Fibroblast of skin of left biceps (primary cell): ENCODE data around the gene VNN1.

ENCODE experiments used
- DNase-seq, 2 experiments: peaks; one replicate each; pipeline ENCODE4 v3.0.0-alpha.2; 2013; ENCODE audit warnings: low read depth in 2 of 2

VNN1 gene

DNA sequence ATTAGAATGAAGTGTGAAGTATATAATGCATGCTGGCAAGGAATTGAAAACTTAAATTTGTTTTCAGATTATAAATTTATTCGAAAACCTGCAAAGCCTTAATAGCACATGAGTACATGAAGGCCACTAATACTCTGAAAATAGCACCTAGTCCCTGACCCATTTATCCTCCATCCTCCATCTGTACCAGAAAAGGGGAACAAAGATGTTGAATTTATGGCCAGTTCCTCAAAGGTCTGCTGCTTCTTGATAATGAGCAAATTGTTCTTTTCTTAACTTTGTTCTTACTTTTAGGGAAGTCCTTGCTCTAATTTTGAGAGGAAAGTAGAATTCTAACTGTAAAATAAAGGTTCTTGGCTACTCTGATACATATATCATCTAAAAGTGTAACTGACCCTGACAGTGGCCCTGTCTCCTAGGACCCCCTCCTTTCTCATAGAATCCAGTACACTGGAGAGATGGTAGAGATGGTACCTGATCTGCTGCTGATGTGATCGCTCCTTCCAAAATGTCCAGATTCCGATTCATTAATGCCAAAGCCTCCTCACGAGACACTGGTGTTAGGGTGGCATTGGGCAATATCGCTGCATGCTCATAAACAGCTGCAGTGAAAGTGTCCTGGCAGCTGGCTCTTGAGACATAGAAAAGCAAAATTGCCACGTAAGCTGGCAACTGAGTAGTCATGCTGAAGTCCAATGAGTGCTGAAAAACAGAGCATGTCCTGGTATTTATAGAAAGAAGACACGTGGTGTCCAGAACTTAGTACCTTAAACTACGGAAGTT is at the start of gene VNN1:
Gene VNN1 (minus strand): TSS at position 704 of the 783 bp plus-strand sequence. CDS start 20 bp downstream, at position 684.
- DNase-seq = no peak

DNA sequence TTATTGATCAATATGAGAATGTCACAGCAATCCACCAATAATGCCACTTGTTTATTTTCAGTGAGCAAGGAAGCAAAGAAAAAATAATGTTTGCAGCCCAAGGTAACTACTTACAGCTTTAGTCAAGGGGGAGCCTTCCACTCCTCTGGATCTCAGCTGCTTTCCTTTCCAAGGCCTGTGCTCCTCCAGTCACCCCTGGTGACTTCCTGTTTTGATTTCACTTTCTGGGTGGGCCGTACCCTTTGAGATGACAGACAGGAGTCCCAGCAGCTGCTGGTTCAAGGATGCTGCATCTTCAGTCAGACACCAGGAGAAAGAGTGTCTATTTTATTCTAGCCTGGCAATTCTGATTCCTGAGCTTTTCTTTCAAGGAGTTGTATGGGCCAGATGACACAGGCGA is 49.4 kb upstream of the VNN1 start:
- no peak for DNase-seq

GRCh38 chr6:132760256-132760655 is 46.4 kb upstream of the VNN1 start:
- DNase-seq = no peak

DNA sequence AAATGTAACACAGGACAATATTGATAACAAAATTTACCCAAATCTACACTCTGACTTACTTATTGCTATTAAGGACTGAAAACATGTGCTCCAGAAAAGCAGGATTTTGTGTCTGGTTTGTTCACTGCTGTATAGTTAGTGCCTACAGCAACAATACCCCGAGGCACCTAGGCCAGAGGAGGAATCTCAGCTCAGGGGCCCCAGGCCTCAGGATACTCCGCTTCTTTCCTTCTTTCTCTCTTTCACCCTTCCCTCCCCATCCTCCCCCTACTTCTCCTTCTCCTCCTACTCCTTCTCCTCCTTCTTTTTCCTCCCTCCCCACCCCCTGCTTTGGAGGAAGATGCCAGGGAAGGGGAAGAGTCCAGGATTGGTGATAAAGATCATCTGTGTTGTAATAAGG is 44.8 kb upstream of the VNN1 start:
- DNase-seq = no peak

- DNase-seq = no peak
These were observed 38.4 kb upstream of the VNN1 start for GRCh38 chr6:132752255-132752654.

- DNase-seq = no peak
These were observed 38.0 kb upstream of the VNN1 start for GRCh38 chr6:132751828-132752227.

DNA sequence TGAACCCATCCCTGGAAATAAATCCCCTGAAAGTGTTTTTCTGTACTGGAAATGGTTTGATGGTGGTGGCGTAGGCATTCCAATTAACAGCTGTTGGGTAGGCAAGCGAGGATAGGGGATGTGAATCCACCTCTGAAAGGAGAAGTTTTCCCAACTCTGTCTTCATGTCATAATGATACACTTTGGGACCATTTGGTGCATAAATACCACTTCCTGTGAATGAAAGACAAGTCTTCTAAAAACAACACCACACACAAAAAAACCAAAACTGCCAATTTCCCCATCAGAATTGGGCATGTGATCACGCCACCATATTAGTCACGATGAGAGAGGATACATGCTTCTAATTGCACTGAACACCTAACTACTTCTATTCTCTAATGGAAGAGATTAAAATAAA is 37.5 kb upstream of the VNN1 start:
- no peak for DNase-seq

DNA sequence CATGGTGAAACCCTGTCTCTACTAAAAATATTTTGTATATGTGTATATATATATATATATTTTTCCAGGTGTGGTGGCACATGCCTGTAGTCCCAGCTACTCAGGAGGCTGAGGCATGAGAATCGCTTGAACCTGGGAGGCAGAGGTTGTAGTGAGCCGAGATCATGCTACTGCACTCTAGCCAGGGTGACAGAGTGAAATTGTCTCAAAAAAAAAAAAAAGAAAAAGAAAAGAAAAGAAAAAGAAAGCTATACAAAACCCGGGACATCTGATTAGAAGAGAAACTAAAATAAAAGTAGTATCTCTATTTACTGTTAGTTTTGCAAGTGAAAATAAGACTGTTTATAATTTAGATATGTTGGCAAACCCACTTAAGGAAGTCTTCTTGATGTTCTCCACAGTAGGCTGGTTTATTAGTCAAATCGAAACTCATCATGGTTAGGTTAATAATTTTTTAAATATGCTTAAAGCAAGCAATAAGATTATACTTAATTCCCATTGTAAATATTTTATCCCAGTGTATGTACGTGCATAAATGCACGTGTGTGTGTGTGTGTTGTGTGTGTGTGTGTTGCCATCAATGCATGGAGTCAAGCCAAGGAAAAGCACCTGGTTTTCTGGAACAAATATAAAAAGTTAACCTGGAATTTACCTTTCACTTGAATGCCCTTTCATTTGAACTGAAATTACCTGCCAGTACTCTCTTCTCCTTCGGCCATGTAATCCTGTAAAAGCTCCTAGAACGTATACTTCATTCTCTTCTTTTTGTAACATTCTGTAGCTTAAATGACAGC is 36.8 kb upstream of the VNN1 start:
- DNase-seq = no peak

DNA sequence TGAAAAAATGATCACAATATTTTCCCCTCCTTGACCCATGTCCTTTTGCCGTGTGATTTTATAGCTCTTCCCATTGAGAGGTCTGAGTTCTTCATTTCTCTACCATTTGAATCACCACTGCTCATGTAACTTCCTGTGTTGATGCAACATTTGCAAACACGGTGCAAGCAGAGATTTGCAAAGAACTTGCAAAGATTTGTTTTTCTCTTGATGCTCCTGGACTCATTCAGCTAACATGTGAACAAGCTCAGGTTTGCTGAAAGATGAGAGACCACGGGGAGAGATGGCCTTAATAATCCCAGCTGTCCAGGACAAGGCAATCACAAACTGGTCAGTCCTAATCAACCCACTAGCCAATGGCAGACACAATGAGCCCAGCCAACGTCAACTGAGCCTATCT is 35.3 kb upstream of the VNN1 start:
- peak in 1 of 2 experiments; percentile 9 for DNase-seq

DNA sequence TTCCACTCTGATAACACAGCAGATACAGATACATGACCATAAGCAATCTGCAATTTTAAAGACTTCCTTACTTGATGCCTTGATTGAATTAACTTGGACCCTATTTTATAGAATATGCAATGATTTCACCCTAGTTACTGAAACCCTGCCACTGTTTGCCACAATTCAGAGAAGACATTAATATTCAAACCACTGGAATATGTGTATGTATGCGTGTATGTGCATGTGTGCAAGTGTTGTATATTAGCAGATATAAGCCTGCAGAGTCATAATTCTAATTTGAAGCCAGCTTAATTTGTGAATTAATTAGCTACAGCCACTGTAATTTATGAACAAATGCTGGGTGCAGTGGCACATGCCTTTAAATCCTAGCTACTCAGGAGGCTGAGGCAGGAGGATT is 34.6 kb upstream of the VNN1 start:
- DNase-seq = no peak

DNA sequence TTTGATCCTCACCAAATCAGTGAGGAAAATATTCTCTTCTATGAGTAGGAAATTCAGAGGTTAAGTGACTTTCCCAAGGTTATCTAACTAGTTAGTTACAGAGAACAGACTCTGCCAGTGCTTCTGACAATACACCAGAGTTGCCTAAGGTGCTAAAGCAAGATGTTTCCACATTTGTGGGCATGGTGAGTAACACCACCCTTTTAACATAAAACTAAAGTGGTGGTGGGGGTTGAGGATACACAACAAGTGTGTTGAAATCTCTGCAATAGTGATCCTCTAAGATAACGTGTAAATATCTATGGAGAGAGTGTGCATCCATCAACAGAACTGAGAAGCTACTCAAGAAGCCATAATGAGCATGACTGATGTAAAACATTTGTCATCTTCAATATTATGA is 32.2 kb upstream of the VNN1 start:
- no peak for DNase-seq

GRCh38 chr6:132742495-132742894 is 28.6 kb upstream of the VNN1 start:
- no peak for DNase-seq

DNA sequence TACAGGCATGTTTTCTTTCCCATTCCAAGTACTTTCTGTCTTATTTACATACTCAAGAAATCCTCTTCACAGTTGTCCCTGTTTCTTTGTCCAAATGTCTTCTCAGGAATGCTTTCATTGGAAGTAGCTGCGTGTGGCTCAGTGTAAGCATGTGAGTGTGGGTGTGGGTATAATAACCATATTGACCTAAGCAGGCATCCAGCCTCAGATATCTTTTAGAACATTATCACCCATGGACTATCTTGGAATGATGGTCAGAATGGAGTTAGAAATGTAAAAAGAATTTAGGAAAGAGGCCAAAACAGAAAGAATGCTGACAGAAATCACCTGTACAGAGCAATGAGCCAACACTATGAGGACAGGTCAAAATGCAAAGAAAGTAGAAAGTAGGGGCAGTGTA is 27.4 kb upstream of the VNN1 start:
- no peak for DNase-seq

GRCh38 chr6:132736239-132736638 is 22.4 kb upstream of the VNN1 start:
- DNase-seq = no peak

- DNase-seq = no peak
These were observed 20.9 kb upstream of the VNN1 start for GRCh38 chr6:132734694-132735236.

DNA sequence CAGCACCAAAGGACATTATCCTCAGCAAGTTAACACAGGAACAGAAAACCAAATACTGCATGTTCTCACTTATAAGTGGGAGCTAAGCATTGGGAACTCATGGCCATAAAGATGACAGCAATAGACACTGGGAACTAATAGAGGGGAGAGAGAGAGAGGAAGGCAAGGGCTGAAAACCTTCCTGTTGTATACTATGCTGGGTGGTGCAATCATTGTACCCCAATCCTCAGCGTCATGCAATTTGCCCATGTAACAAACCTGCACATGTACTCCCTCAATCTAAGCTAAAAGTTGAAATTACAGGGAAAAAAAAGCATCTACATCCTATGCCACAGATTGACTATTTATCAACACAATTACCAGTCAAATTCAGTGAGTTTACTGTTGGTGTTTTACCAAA is 20.0 kb upstream of the VNN1 start:
- no peak for DNase-seq

GRCh38 chr6:132733283-132733682 is 19.4 kb upstream of the VNN1 start:
- no peak for DNase-seq

- no peak for DNase-seq
These were observed 17.2 kb upstream of the VNN1 start for GRCh38 chr6:132731086-132731485.

DNA sequence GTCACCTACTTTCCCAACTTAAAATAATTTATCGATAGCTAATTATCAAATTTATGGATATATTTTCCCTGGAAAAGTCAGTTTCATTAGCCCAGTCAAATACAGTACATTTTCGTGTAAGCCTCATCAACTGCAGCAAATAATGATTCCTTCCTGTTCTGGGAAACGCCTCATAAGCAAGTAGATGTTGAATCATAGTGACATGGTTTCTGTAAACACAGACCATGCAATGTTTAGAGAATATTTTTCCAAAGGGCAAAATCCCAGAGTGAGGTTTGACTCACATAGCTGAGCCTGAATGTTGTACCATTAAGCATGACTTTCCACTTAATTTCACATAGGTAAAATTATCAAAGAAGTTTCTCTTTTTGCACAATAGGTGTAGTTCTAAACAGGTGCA is 16.7 kb upstream of the VNN1 start:
- DNase-seq = no peak

- no peak for DNase-seq
These were observed 14.8 kb upstream of the VNN1 start for GRCh38 chr6:132728616-132729015.

DNA sequence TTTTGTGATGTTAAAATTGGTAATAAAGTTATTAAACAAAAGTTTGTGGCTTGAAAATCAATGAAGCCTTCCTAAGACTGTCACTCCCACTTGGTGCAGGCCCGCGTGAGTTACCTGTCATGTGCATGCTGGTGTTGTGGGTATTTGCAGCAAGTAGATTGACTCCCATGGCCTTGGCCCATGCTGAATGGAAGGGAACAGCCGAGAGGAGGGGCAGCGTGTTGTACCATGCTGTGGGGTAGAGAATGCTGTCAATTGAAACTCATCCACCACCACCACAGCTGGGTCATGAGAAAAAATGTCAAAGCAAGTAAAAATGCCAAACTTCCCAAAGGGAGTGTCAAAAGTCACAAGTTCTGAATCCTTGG is 12.7 kb upstream of the VNN1 start:
- DNase-seq = no peak

DNA sequence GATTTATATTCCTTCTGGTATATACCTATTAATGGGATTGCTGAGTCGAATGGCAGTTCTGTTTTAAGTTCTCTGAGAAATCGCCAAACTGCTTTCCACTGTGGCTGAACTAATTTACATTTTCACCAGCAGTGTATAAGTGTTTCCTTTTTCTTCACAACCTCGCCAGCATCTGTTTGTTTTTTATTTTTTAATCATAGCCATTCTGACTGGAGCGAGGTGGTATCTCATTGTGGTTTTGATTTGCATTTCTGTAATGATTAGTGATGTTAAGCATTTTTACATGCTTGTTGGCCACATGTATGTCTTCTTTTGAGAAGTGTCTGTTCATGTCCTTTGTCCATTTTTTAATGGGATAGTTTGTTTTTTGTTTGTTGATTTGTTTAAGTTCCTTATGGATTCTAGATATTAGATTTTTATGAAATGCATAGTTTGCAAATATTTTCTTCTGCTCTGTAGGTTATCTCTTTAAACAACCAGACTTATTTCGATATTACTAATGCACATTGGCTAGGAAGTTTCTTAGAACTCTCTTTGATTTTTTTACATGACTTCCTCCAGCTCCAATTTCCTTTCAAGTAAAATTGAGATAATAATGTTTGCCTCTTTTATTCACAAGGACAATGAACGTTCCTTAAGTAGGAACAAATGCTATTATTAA is 12.2 kb upstream of the VNN1 start:
- no peak for DNase-seq

DNA sequence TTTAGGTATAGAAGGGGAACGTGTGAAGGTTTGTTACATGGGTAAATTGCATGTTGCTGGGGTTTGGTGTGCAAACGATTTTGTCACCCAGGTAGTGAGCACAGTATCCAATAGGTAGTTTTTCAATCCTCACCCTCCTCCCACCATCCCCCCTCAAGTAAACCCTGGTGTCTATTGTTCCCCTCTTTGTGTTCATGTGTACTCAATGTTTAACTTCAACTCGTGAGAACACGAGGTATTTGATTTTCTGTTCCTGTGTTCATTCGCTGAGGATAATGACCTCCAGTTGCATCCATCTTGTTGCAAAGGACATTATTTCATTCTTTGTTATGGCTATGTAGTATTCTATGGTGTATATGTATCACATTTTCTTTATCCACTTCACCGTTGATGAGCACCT is 11.6 kb upstream of the VNN1 start:
- DNase-seq = no peak
